GM13976 (cell line): Measurements from ENCODE around the gene OPTC.
"Not testable (repeated sequence)": the region's sequence is repeated elsewhere in the genome, so short reads cannot be mapped to it uniquely, and the experiment has no call there.

Experiments used
- DNase-seq: peaks from one replicate; pipeline ENCODE4 v3.0.0; 2012; ENCODE audit warnings: low spot score
- in situ Hi-C: fragments of 300-500 bp; cut with MboI; formaldehyde crosslinking; loops from one replicate; pipeline ENCODE4 v1.12.0; 2022; ENCODE audit warnings: low sequenced_read_pairs, mixed read lengths, inconsistent platforms; ENCODE audit not compliant: unreplicated experiment
- TF ChIP-seq, protein P1 (sequence below): IDR thresholded peaks from 2 replicates; pipeline ENCODE4 v1.5.1; 2012; ENCODE audit warnings: borderline replicate concordance, mild to moderate bottlenecking; ENCODE audit not compliant: insufficient read depth; ENCODE audit errors: extremely low read depth, missing control alignments, control extremely low read depth

The OPTC gene

DNA sequence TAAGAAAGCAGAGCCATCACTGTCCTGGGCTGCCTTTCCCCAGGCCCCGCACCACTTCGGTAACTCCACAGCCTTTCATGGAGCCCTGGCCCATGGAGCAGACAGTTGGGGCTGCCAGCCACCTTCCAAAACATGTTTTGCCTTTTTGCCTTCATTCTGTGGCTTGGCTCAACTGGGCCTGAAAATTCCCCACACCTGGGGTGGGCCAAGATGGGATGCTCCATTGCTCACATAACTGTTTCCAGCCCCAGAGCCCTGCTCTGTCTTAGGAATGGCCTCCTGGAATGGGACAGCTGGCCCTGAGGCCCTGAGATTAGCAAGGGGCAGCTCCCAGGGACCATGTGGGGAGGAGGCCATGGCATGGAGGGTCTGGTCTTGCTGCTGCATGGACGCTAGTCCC, 29.2 kb upstream of the OPTC start:
- TF ChIP-seq, protein P1, sequence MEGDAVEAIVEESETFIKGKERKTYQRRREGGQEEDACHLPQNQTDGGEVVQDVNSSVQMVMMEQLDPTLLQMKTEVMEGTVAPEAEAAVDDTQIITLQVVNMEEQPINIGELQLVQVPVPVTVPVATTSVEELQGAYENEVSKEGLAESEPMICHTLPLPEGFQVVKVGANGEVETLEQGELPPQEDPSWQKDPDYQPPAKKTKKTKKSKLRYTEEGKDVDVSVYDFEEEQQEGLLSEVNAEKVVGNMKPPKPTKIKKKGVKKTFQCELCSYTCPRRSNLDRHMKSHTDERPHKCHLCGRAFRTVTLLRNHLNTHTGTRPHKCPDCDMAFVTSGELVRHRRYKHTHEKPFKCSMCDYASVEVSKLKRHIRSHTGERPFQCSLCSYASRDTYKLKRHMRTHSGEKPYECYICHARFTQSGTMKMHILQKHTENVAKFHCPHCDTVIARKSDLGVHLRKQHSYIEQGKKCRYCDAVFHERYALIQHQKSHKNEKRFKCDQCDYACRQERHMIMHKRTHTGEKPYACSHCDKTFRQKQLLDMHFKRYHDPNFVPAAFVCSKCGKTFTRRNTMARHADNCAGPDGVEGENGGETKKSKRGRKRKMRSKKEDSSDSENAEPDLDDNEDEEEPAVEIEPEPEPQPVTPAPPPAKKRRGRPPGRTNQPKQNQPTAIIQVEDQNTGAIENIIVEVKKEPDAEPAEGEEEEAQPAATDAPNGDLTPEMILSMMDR = no peak
- in situ Hi-C loops = no loop called here
- no peak for DNase-seq

DNA sequence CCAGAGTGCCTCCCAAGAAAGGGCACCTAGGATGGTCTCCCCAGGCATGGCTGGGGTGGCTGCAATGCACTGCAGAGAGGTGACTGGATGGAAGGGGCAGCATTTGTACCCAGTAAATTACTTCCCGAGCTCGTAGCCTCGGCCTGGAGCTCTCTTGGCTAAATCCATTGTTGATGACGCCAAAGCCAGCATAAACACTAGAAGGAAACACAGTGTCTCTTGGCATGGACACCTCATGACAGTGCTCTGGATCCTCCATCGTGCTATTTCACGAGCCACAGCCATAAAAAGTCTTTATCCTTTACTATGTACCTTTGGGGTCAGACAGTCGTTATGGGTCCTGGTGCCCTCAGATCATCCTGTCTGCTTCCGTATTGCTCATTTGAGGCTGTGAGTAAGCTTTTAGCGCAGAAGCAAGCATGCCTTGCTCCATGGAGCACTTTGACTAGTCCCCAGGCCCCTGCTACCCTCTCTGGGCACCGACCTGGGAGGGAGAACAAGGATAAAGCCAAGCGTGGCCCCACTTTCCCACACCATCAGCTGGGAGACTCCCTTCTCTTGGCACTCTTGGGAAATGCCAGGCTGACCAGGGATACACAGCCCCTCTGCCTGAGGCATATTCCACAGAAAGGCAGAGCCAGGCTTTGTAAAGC, 28.7 kb upstream of the OPTC start:
- DNase-seq = no peak
- in situ Hi-C loops = no loop called here
- TF ChIP-seq, protein P1 = no peak

DNA sequence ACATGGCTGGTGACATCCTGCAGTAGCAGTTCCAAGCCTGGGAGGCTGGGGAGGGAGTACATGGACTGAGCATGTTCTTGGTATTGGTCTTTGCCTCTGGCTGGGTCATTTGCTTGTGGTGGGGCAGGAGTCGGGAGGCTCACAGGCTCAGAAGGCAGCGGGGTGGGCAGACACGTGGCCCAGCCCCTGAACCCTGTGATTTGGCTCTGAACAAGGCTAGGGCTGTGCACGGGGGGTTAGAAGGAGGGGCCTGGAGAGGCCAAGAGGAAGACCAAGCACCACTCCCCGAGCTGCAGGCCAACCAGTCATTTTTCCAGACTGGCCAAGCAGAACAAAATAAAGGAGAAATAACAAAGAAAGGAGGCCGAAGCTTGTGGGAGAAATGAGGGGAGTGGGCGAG, 28.0 kb upstream of the OPTC start:
- in situ Hi-C loops = no loop called here
- TF ChIP-seq, protein P1 = no peak
- no peak for DNase-seq

DNA sequence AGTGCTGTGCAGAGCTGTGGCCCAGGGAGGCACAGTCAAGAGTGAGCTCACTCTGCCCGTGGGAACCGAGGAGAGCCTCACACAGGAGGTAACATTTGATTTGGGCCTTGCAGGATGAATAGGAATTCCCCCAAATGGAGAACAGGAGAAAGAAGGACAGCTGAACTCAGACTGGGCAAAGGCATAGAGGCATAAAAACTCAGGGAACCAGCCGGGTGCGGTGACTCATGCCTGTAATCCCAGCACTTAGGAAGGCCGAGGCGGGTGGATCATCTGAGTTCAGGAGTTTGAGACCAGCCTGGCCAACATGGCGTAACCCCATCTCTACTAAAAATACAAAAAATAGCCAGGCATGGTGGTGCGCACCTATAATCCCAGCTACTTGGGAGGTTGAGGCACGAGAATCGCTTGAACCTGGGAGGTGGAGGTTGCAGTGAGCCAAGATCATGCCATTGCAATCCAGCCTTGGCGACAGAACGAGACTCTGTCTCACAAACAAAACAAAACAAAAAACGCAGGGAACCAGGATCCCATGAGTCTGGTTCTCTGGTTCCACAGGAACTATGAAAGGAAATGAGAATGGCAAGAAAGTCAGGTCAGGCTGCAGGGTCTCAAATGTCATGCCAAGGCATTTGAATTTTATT, 26.9 kb upstream of the OPTC start:
- in situ Hi-C loops, DNase-seq: not testable (repeated sequence)

DNA sequence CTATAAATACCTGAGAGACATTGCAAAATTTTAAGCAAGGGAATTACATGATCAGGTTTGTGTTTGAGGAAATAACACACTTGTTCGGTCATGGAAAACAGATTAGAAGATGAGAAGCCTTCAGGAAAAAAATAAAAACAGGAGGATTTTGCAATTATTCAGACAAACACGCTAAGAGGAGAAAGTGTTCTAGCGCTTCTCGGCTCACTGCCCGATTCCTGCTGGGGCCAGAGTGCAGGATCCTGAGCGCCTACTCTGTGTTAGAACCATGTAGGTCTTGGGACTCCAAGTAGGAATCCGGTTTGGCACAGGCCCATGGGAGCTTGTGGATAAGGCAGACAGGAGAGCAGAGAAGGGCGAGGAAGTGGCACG, 26.4 kb upstream of the OPTC start:
- DNase-seq = no peak
- TF ChIP-seq, protein P1 = no peak
- in situ Hi-C loops = no loop called here

DNA sequence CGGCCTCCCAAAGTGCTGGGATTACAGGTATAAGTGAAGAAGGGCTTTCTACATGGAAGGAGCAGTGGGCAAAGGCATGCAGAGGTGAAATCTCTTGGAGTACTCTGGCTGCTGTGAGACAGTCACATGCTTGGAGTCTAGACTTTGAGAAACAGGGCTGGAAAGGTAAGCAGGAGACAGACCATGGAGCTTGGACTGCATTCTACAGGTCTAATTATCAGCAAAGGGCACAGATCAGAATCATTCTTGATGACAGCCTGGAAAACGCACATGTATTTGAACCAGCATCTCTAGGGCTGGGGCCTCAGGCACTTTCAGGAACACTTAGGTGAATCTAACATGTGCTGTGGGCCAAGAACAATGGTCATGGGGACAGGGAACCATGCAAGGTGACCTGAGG, 25.6 kb upstream of the OPTC start:
- in situ Hi-C loops = no loop called here
- TF ChIP-seq, protein P1 = no peak
- DNase-seq = no peak

DNA sequence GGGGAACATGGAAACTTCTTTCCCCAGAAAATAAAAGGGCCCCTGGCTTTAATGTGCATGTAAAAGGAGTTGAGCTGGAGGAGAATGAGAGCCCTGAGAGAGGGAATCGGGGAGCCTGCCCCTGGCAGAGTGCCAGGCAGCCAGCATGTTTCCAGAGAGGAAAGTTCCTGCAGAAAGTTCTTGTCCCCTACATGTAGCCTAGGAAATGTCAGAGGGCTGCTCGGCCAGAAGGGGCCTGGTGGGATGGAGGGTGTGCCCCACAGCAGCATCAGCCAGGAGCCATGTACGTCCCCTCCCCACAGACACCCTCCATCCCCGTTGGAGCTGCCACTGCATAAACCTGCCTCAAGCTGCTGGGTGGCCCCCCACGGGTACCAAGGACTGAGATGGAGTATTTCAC, 23.7 kb upstream of the OPTC start:
- in situ Hi-C loops = no loop called here
- TF ChIP-seq, protein P1 = no peak
- no peak for DNase-seq
